Coronary artery (tissue), 2 donors: Measurements from ENCODE around the gene TLR8.
"Not testable (repeated sequence)": the region's sequence is repeated elsewhere in the genome, so short reads cannot be mapped to it uniquely, and the experiment has no call there.

Experiments
- DNase-seq: peaks from one replicate; pipeline ENCODE4 v3.0.0-alpha.2; 2017; ENCODE audit warnings: low spot score
- H3K27ac ChIP-seq, 2 donors: fragments of 200-600 bp; sonication (generic); one replicate each; pipeline ENCODE4 v1.5.1; 2016 to 2019
- H3K4me3 ChIP-seq: fragments of 200-600 bp; sonication (generic); 2 replicates; pipeline ENCODE4 v1.5.1; 2016; ENCODE audit warnings: mild to moderate bottlenecking, moderate library complexity
- TF ChIP-seq, protein P1 (sequence below): fragments of 200-600 bp; sonication (generic); IDR thresholded peaks from one replicate; pipeline ENCODE4 v1.5.1; 2019; ENCODE audit warnings: antibody characterized with exemption

Gene TLR8

DNA sequence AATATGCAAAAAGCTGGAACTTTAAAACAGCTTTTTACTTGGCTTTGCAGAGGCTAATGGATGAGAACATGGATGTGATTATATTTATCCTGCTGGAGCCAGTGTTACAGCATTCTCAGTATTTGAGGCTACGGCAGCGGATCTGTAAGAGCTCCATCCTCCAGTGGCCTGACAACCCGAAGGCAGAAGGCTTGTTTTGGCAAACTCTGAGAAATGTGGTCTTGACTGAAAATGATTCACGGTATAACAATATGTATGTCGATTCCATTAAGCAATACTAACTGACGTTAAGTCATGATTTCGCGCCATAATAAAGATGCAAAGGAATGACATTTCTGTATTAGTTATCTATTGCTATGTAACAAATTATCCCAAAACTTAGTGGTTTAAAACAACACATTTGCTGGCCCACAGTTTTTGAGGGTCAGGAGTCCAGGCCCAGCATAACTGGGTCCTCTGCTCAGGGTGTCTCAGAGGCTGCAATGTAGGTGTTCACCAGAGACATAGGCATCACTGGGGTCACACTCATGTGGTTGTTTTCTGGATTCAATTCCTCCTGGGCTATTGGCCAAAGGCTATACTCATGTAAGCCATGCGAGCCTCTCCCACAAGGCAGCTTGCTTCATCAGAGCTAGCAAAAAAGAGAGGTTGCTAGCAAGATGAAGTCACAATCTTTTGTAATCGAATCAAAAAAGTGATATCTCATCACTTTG lies 15.6 kb downstream of the TLR8 start:
- H3K4me3 ChIP-seq: no peak overlapping the region
- TF ChIP-seq, protein P1, sequence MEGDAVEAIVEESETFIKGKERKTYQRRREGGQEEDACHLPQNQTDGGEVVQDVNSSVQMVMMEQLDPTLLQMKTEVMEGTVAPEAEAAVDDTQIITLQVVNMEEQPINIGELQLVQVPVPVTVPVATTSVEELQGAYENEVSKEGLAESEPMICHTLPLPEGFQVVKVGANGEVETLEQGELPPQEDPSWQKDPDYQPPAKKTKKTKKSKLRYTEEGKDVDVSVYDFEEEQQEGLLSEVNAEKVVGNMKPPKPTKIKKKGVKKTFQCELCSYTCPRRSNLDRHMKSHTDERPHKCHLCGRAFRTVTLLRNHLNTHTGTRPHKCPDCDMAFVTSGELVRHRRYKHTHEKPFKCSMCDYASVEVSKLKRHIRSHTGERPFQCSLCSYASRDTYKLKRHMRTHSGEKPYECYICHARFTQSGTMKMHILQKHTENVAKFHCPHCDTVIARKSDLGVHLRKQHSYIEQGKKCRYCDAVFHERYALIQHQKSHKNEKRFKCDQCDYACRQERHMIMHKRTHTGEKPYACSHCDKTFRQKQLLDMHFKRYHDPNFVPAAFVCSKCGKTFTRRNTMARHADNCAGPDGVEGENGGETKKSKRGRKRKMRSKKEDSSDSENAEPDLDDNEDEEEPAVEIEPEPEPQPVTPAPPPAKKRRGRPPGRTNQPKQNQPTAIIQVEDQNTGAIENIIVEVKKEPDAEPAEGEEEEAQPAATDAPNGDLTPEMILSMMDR: no peak
- no peak for DNase-seq
- no peak overlapping the region for H3K27ac ChIP-seq

DNA sequence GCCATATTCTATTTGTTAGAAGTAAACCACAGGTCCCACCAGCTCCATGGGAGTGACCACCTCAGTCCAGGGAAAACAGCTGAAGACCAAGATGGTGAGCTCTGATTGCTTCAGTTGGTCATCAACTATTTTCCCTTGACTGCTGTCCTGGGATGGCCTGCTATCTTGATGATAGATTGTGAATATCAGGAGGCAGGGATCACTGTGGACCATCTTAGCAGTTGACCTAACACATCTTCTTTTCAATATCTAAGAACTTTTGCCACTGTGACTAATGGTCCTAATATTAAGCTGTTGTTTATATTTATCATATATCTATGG lies 16.1 kb downstream of the TLR8 start:
- H3K27ac ChIP-seq: no peak overlapping the region
- no peak overlapping the region for H3K4me3 ChIP-seq
- no peak for DNase-seq
- TF ChIP-seq, protein P1: no peak

DNA sequence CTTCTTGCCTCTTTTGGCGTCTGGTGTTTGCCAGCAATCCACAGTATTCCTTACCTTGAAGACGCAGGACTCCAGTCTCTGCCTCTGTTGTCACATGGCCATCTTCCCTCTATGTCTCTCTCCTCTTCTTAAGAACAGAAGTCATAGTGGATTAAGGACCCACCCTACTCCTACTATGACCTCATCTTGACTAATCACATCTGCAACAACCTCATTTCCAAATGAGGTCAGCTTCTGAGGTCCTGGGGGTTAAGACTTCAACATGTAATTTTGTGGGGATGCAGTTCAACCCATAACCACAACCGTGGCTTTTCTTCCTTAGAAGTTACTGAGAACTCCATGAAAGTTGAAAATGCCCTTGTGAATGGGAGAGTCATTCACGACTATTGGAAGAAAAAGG lies 23.3 kb downstream of the TLR8 start:
- Histone ChIP-seq H3K4me3 (no peak overlapping the region), H3K27ac (no peak overlapping the region)
- DNase-seq: no peak
- TF ChIP-seq, protein P1: no peak

DNA sequence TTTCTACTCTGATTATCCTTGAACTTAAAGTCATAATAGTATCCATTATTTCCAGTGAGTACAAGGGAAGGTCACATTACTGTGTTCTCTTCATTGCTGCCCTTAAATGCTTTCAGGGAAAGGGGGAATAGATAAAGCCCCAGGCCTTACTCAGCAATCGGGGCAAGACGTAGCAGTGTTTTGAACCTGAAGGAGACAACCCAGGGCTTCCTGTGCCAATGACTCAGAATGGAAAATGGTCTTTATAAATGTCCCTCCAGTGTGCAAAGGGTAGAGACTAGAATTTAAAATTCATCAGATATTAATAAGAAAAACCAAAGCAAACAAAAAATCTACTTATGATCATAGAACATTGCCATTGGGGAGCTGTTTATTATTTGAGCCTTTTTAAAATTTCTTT lies 23.7 kb downstream of the TLR8 start:
- Histone ChIP-seq H3K4me3 (no peak overlapping the region), H3K27ac (no peak overlapping the region)
- TF ChIP-seq, protein P1: no peak
- no peak for DNase-seq

DNA sequence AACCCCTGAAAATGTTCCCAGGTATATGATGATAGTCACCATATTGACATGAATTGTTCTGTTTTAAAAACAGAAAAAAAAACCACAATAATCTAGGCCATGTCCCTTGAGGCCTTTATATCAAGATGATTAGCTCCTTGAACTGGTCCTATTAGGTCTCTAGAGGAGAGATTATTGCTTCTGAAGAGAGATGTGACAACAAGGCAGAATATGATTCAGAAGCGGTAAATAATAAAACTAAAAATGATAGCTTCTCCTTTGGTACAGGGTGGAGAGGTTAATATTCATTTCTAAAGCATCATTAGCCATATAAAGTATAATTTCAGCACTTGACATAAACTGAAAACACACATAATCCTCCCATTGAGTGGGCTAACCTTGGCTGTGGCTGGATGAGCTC lies 25.8 kb downstream of the TLR8 start:
- Histone ChIP-seq H3K27ac (no peak overlapping the region), H3K4me3 (no peak overlapping the region)
- TF ChIP-seq, protein P1: no peak
- no peak for DNase-seq

DNA sequence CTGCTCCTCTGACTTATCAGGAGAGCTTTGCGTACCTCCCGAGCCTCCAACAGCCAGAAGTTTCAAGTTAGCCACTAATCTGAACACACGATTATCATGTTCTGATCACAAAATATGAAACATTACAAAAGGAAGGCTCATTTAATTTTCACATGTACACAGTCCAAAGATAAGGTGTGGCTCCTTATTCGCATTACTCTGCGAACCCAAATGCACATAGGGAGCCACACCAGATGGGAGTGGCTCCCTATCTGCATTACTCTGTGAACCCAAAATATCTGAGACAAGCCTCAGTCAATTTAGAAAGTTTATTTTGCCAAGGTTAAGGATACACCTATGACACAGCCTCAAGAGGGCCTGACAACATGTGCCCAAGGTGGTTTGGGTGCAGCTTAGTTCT lies 28.4 kb downstream of the TLR8 start:
- H3K27ac ChIP-seq: no peak overlapping the region
- no peak for DNase-seq
- TF ChIP-seq, protein P1: no peak
- H3K4me3 ChIP-seq: no peak overlapping the region

DNA sequence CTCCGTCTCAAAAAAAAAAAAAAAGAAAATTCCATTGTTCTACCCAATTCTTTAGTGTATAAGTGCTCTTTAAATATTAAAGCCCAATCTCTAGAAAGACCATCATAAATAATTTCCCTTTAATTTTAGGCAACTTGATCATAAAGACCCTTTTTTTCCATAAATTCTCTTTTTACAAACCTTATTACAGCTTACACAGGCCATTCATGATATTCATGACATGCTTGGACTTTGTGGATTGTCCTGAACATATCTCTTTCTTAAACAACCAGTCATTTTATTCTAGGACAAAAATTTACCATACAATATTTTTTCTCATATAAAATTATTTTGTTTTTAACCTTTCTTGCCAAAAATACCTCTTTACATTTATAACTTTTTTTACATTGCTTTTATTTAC lies 30.5 kb downstream of the TLR8 start:
- no peak overlapping the region for H3K27ac ChIP-seq
- DNase-seq: no peak
- H3K4me3 ChIP-seq: no peak overlapping the region
- TF ChIP-seq, protein P1: no peak

DNA sequence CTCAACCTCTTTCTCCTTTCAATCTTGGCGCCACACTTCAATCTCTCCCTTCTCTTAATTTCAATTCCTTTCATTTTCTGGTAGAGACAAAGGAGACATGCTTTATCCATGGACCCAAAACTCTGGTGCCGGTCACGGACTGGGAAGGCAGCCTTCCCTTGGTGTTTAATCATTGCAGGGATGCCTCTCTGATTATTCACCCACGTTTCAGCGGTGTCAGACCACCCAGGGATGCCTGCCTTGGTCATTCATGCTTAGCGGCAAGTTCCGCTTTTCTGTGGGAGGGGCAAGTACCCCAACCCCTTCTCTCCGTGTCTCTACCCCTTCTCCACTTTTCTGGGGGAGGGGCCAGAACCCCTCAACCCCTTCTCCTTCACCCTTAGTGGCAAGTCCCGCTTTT lies 34.1 kb downstream of the TLR8 start:
- not testable (repeated sequence) for H3K27ac ChIP-seq, H3K4me3 ChIP-seq, DNase-seq

DNA sequence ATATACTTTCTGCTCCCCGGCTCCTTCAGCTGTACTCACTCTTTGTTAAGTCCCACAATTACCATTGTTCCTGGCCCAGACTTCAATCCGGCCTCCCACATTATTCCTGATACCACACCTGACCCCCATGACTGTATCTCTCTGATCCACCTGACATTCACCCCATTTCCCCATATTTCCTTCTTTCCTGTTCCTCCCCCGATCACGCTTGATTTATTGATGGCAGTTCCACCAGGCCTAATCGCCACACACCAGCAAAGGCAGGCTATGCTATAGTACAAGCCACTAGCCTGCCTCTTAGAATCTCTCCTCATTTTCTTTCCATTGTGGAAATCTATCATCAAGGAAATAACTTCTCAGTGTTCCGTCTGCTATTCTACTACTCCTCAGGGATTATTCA lies 37.2 kb downstream of the TLR8 start:
- H3K4me3 ChIP-seq, H3K27ac ChIP-seq, DNase-seq: not testable (repeated sequence)

DNA sequence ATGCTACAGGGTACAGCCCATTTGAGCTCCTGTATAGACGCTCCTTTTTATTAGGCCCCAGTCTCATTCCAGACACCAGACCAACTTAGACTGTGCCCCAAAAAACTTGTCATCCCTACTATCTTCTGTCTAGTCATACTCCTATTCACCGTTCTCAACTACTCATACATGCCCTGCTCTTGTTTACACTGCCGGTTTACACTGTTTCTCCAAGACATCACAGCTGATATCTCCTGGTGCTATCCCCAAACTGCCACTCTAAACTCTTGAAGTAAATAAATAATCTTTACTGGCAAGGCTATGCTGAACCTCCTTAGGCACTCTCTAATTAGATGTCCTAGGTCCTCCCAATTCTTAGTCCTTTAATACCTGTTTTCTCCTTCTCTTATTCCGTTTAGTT lies 38.0 kb downstream of the TLR8 start:
- not testable (repeated sequence) for H3K4me3 ChIP-seq, DNase-seq, H3K27ac ChIP-seq
